ENCODE measurements around the gene PSMF1.

The PSMF1 gene

GRCh38 chr20:1205802-1206201 lies 87.4 kb downstream of the PSMF1 start:
- no peak for DNase-seq (ENCODE audit: low spot score)
- TF ChIP-seq CTCF (IDR thresholded peaks at IDR 0.05; ENCODE audit: extremely low read depth, missing control alignments): no peak

- TF ChIP-seq CTCF (IDR thresholded peaks at IDR 0.05; ENCODE audit: extremely low read depth, missing control alignments): no peak
These were observed 88.2 kb downstream of the PSMF1 start for GRCh38 chr20:1206366-1207148.

GRCh38 chr20:1207293-1207878 lies 89.0 kb downstream of the PSMF1 start:
- TF ChIP-seq CTCF (IDR thresholded peaks at IDR 0.05; ENCODE audit: extremely low read depth, missing control alignments): no peak
- no peak for DNase-seq (ENCODE audit: low spot score)

More at GRCh38 chr20:1206366-1207148, 88.2 kb downstream of the PSMF1 start:
- DNase-seq (ENCODE audit: low spot score): no peak

- DNase-seq (ENCODE audit: low spot score): no peak
- no peak for TF ChIP-seq CTCF (IDR thresholded peaks at IDR 0.05; ENCODE audit: extremely low read depth, missing control alignments)
These were observed 91.3 kb downstream of the PSMF1 start for GRCh38 chr20:1209447-1210387.

- no peak for TF ChIP-seq CTCF (IDR thresholded peaks at IDR 0.05; ENCODE audit: extremely low read depth, missing control alignments)
These were observed 92.1 kb downstream of the PSMF1 start for GRCh38 chr20:1210501-1210900.

GRCh38 chr20:1212023-1212422 lies 93.6 kb downstream of the PSMF1 start:
- no peak for TF ChIP-seq CTCF (IDR thresholded peaks at IDR 0.05; ENCODE audit: extremely low read depth, missing control alignments)
- no peak for DNase-seq (ENCODE audit: low spot score)

More at GRCh38 chr20:1210501-1210900, 92.1 kb downstream of the PSMF1 start:
- DNase-seq (ENCODE audit: low spot score): no peak

All from GM20000 (cell line).